Measurements from ENCODE around the gene SPIN2A.
"Not testable (repeated sequence)": the region's sequence is repeated elsewhere in the genome, so short reads cannot be mapped to it uniquely, and the experiment has no call there.

The SPIN2A gene

GRCh38 chrX:57137073-57137472 lies at the start of gene SPIN2A:
TSS of gene SPIN2A (minus strand) at chrX:57137397. CDS start at chrX:57136597, 800 bp downstream.
- DNase-seq (ENCODE audit: low read depth) = not testable (repeated sequence)

DNA sequence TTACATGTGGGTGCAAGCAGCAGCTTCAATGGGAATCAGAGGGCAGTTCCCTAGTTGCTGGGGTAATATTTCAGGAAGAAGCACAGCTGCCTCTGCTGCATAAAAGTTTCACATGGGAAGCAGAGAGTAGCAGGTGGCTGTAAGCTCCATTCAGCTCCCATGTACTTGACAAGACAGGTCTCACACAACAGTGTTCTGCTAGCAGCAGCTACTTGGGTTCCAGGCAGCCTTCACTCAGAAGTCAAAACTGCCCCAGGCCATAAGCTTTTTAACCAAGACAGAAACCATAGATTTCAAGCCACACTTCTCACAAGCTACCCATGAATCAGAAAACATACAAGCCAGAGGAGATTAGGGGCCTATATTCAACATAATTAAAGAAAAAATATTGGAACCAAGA lies 41.4 kb upstream of the SPIN2A start:
- no peak for DNase-seq (ENCODE audit: low read depth)

GRCh38 chrX:57177070-57177469 lies 39.9 kb upstream of the SPIN2A start:
- DNase-seq (ENCODE audit: low read depth) = no peak

GRCh38 chrX:57172544-57172943 lies 35.3 kb upstream of the SPIN2A start:
- no peak for DNase-seq (ENCODE audit: low read depth)

DNA sequence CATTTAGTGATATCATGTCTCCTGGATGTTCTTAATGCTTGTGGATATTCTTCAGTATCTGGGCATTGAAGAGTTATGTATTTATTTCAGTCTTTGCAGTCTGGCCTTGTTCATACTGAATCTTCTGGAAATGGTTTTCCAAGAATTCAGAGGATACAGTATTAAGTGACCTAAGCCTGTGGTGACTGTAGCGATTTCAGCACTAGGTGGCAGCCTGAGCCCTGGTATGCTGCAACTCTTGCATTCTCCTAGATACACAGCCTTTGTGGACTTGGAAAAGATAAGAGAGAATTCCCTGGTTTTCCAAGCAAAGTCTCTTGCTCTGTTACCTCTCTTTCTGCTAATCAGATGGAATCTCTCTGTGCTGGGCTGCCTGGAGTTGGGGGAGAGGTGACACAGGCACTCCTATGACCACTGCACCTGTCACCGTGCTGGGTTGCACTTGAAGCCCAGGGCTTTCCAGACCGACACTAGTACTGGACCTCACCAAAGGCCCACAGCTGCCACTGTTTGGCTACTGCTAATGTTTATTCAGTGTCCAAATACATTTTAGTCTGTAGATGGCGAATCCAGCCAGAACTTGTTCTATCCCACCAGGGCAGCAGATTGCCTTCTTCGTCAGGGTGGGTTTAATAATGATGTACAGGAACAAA lies 19.3 kb upstream of the SPIN2A start:
- no peak for DNase-seq (ENCODE audit: low read depth)

- no peak for DNase-seq (ENCODE audit: low read depth)
Observed at GRCh38 chrX:57155171-57155570, 18.0 kb upstream of the SPIN2A start.

- DNase-seq (ENCODE audit: low read depth) = not testable (repeated sequence)
Observed at GRCh38 chrX:57152222-57152621, 15.0 kb upstream of the SPIN2A start.

DNA sequence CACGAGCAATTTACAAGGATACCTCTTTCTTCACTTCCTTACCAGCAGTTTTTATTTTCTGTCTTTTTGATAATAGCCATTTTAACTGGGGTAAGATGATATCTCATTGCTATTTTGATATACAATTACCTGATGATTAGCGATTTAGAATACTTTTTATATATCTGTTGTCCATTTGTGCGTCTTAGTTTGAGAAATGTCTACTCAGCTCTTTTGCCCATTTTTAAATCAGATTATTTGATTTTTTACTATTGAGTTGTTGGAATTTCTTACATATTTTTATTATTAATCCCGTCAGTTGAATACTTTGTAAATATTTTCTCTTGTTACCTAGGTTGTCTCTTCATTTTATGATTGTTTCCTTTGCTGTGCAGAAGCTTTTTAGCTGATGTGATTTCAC lies 1.5 kb upstream of the SPIN2A start:
- no peak for DNase-seq (ENCODE audit: low read depth)

GRCh38 chrX:57137501-57137900 lies 304 bp upstream of the SPIN2A start:
- no peak for DNase-seq (ENCODE audit: low read depth)

DNA sequence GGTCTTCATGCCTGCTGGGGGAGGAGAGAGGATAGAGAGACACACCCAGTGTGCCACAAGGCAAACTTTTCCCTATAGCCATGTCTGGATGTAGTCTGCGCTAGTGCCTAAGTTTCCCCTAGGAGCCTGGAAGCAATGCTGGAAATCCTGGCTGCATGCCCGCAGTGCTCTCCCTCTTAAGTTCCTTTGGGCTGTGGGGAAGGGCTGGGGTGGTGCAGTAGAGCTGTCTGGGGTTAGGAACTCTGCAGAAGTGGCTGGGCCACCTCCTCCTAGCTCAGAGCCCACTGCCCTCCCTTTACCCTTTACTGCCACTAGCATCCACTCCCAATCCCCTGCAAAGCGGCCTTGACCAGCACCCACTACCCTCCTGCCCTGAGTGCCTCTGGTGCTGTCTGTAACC lies 608 bp downstream of the SPIN2A start:
- DNase-seq (ENCODE audit: low read depth) = not testable (repeated sequence)

DNA sequence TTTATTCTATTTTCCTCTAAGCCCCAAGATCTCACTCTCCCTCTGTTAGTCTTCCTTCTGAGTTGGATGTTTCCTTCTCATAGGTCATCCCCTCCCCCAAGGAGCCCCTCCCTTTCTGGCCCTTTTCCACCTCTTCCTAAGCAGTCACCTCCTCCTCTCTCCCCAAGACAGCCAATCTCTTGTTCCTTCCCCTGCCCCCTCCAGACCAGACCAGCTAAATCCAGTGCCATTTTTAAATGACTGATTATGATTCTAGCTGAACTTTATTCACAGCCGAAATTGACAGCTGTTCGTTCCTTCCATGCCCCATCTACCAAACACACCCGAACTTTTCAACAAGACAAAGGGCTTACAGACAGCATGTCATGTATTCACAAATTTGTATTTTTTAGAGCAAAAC lies 1.9 kb downstream of the SPIN2A start:
- no peak for DNase-seq (ENCODE audit: low read depth)

GRCh38 chrX:57134702-57135101 lies 2.5 kb downstream of the SPIN2A start:
- no peak for DNase-seq (ENCODE audit: low read depth)

- no peak for DNase-seq (ENCODE audit: low read depth)
Observed at GRCh38 chrX:57133706-57134105, 3.5 kb downstream of the SPIN2A start.

- not testable (repeated sequence) for DNase-seq (ENCODE audit: low read depth)
Observed at GRCh38 chrX:57133284-57133683, 3.9 kb downstream of the SPIN2A start.

DNA sequence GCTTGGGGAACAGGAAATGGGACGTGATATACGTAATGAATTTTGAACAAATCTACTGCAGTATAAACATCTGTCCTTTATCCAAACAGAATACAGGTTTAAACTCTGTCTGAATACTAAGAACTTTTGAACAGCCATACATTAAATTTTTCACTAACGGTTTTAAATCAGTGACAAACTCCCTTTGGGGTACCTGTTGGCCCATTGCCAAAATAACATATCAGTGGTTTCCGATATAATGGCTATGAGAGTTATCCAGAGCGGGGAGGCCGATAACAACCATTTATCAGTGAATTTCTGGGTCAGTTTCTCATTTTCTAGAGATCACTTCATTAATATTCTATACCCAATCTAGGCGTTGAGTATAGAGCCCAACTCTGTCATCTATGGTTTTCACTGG lies 5.2 kb downstream of the SPIN2A start:
- DNase-seq (ENCODE audit: low read depth) = no peak

- no peak for DNase-seq (ENCODE audit: low read depth)
Observed at GRCh38 chrX:57121816-57122215, 15.4 kb downstream of the SPIN2A start.

DNA sequence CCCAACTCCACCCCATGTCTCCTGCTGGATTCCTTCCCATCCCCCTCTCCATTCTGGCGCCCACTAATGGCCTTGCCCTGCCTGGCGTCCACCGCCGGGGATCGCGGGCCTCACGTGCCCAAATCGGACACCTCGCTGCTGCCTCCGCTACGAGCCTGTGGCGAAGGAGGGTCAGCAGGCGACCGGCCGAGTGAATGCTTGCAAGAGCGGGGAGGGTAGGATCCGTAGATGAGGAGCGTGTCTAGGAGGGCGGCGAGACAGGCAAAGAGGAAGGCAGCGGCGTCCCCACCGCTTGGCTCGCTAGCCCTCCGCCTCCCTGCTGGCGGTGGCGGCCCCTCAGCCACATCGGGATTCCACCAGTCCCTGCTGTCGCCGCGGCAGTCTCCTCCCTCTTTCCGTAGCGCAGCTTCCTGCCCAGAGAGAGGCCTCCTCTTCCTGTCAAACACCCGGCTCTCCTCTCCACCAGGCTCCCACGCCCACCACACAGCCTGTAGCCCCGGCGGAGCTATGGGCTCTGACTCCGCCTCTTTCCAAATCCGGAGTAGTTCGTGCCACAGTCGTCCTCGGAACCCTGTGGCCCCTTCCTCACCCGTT lies 15.9 kb downstream of the SPIN2A start, which contains the start of gene SPIN2B:
Gene SPIN2B (minus strand): TSS at position 387 of the 594 bp plus-strand sequence.
- DNase-seq (ENCODE audit: low read depth) = peak; percentile 46

DNA sequence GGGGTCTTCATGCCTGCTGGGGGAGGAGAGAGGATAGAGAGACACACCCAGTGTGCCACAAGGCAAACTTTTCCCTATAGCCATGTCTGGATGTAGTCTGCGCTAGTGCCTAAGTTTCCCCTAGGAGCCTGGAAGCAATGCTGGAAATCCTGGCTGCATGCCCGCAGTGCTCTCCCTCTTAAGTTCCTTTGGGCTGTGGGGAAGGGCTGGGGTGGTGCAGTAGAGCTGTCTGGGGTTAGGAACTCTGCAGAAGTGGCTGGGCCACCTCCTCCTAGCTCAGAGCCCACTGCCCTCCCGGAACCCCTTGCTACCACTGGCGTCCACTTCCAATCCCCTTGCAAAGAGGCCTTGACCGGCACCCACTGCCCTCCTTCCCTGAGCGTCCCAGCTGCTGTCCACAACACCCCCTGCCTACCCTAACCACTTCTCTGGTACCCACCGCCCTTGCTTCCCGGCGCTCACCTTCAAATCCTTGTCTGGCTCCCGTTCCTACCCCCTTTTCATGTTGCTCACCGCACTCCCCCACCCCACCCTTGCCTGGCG lies 16.5 kb downstream of the SPIN2A start:
- not testable (repeated sequence) for DNase-seq (ENCODE audit: low read depth)

- DNase-seq (ENCODE audit: low read depth) = no peak
Observed at GRCh38 chrX:57119416-57119815, 17.8 kb downstream of the SPIN2A start.

DNA sequence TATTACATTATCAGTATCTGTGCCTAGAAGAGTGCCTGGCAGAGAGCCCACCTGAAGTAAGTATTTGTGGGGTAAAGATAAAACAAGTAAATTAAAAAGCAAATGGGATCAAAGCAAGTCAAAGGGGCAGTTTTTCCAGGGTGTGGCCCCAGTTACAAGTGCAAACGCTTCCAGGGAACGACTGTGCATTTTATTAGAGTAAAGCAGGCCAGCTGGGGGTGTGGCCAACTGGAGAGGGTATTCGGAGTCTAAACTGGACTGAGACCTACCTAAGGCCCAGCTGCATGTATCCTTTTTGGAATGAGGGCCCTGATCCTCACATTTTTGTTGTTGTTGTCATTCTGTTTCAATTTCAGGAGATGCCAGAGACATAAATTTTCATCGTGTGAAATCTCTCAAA lies 19.6 kb downstream of the SPIN2A start:
- DNase-seq (ENCODE audit: low read depth) = not testable (repeated sequence)

DNA sequence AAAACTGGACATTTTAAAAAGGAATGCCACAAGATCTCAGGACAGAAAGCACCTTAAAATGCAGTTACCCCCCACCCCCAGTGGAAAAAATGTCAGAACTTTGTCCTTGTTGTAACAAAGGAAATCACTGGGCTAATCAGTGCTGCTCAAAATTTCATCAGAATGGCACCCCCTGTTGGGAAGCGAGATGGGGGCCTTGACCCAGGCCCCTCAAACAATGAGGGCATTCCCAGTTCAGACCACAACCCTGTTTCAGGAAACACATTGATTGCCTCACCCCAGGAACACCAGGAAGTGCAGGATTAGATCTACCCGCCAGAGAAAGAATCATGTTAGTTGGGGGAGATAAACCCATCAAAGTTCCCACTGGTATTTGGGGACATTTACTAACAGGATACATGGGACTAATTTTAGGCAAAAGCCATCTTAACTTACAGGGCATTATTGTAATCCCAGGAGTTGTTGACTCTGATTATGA lies 32.2 kb downstream of the SPIN2A start:
- no peak for DNase-seq (ENCODE audit: low read depth)

DNA sequence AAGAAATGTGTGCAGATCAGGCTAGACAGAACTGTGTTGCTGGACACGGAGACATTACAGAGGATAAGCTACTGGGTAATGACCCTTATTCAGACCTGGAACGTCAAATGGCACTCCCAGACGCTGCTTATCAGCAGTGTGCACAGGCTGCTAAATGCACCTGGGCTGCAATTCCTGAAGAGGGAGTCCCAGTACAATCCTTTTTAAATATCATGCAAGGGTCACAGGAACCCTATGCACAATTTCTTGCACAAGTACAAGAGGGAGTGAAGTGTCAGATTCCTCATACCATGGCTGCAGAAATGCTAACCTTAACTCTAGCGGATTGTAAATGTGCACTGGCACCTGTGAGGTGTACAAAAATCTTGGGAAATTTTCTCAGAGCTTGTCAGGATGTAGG lies 32.8 kb downstream of the SPIN2A start:
- no peak for DNase-seq (ENCODE audit: low read depth)

GRCh38 chrX:57103489-57103888 lies 33.7 kb downstream of the SPIN2A start:
- no peak for DNase-seq (ENCODE audit: low read depth)
